SK-N-SH (cell line): Measurements from ENCODE around the gene HNRNPD.

Source experiments
- CTCF ChIP-seq: fragments of 200-600 bp; sonication (generic); IDR thresholded peaks from 2 replicates; pipeline ENCODE4 v1.6.1; 2017; ENCODE audit warnings: antibody characterized with exemption, mild to moderate bottlenecking, moderate library complexity
- EP300 ChIP-seq, 2 experiments: IDR thresholded peaks; 2 replicates each; pipeline versions ENCODE4 v1.4.0 to v1.6.1; 2012; ENCODE audit warnings: borderline replicate concordance in 1 of 2, low read depth in 1 of 2, low read length in 1 of 2
- GATA2 ChIP-seq: sonication (generic); formaldehyde crosslinking; IDR thresholded peaks from 2 replicates; pipeline ENCODE4 v1.5.0; 2020; ENCODE audit warnings: mild to moderate bottlenecking, missing genetic modification reagents
- IRF3 ChIP-seq: fragments of 150-350 bp; IDR thresholded peaks from 2 replicates; pipeline ENCODE4 v1.6.1; 2016; ENCODE audit warnings: mild to moderate bottlenecking, low read depth, low read length
- MAX ChIP-seq: IDR thresholded peaks from 2 replicates; pipeline ENCODE4 v1.4.0; 2012; ENCODE audit warnings: low read depth
- POLR2AphosphoS5 ChIP-seq: IDR thresholded peaks from 2 replicates; pipeline ENCODE4 v1.6.1; 2012; ENCODE audit warnings: low read depth, low read length
- REST ChIP-seq: IDR thresholded peaks from 2 replicates; pipeline ENCODE4 v1.6.1; 2012; ENCODE audit warnings: mild to moderate bottlenecking, low read depth, low read length, moderate library complexity
- RFX5 ChIP-seq: IDR thresholded peaks from 2 replicates; pipeline ENCODE4 v1.6.1; 2012; ENCODE audit warnings: mild to moderate bottlenecking, improper control_type of control experiment, low read length
- RXRA ChIP-seq: IDR thresholded peaks from 2 replicates; pipeline ENCODE4 v1.4.0; 2012; ENCODE audit warnings: low read depth, mild to moderate bottlenecking, borderline replicate concordance
- SIN3A ChIP-seq: IDR thresholded peaks from 2 replicates; pipeline ENCODE4 v1.6.1; 2012; ENCODE audit warnings: low read depth, mild to moderate bottlenecking, low read length, moderate library complexity, borderline replicate concordance
- SMC3 ChIP-seq: IDR thresholded peaks from 2 replicates; pipeline ENCODE4 v1.6.1; 2012; ENCODE audit warnings: low read depth, low read length, improper control_type of control experiment
- TAF1 ChIP-seq: IDR thresholded peaks from 2 replicates; pipeline ENCODE4 v1.6.1; 2012; ENCODE audit warnings: low read depth, mild to moderate bottlenecking, low read length, moderate library complexity, borderline replicate concordance
- USF2 ChIP-seq: fragments of 150-350 bp; IDR thresholded peaks from 2 replicates; pipeline ENCODE4 v1.6.1; 2017; ENCODE audit warnings: antibody characterized with exemption, low read length, low read depth, borderline replicate concordance

GRCh38 chr4:82335043-82335442 lies 38.7 kb downstream of the HNRNPD start:
- TF ChIP-seq POLR2AphosphoS5 = no peak
- no peak for TF ChIP-seq SMC3
- no peak for TF ChIP-seq RFX5
- TF ChIP-seq CTCF = no peak
- no peak for TF ChIP-seq MAX
- no peak for TF ChIP-seq TAF1
- no peak for TF ChIP-seq USF2
- TF ChIP-seq IRF3 = no peak
- no peak for TF ChIP-seq GATA2
- no peak for TF ChIP-seq REST
- TF ChIP-seq SIN3A = no peak
- no peak for TF ChIP-seq EP300 (IDR thresholded peaks at IDR 0.05; ENCODE audit: borderline replicate concordance in 1 of 2, low read depth in 1 of 2, low read length in 1 of 2)
- TF ChIP-seq RXRA = no peak
